T-helper 1 cell (primary cell): ENCODE results near the gene TNRC6B.
"Not testable (repeated sequence)": the region's sequence is repeated elsewhere in the genome, so short reads cannot be mapped to it uniquely, and the experiment has no call there.

ENCODE experiments used
- DNase-seq, 5 donors: peaks; one replicate each; pipeline ENCODE4 v3.0.0-alpha.2; 2012 to 2020
- total RNA-seq, 4 donors: gene quantifications; one replicate each; lab custom pipeline; 2026; lab: John Stamatoyannopoulos, UW

Gene TNRC6B, protein sequence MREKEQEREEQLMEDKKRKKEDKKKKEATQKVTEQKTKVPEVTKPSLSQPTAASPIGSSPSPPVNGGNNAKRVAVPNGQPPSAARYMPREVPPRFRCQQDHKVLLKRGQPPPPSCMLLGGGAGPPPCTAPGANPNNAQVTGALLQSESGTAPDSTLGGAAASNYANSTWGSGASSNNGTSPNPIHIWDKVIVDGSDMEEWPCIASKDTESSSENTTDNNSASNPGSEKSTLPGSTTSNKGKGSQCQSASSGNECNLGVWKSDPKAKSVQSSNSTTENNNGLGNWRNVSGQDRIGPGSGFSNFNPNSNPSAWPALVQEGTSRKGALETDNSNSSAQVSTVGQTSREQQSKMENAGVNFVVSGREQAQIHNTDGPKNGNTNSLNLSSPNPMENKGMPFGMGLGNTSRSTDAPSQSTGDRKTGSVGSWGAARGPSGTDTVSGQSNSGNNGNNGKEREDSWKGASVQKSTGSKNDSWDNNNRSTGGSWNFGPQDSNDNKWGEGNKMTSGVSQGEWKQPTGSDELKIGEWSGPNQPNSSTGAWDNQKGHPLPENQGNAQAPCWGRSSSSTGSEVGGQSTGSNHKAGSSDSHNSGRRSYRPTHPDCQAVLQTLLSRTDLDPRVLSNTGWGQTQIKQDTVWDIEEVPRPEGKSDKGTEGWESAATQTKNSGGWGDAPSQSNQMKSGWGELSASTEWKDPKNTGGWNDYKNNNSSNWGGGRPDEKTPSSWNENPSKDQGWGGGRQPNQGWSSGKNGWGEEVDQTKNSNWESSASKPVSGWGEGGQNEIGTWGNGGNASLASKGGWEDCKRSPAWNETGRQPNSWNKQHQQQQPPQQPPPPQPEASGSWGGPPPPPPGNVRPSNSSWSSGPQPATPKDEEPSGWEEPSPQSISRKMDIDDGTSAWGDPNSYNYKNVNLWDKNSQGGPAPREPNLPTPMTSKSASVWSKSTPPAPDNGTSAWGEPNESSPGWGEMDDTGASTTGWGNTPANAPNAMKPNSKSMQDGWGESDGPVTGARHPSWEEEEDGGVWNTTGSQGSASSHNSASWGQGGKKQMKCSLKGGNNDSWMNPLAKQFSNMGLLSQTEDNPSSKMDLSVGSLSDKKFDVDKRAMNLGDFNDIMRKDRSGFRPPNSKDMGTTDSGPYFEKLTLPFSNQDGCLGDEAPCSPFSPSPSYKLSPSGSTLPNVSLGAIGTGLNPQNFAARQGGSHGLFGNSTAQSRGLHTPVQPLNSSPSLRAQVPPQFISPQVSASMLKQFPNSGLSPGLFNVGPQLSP (N-terminal part only)
- total RNA-seq, result 332 to 508 (median 384) reads per million in 4 donors

GRCh38 chr22:40177738-40178416 is at the start of gene TNRC6B:
Gene TNRC6B, plus strand, starts transcription at chr22:40177925. Its CDS starts 211 bp downstream, at chr22:40178136.
- peak; percentile 35 to 96 (median 67) for DNase-seq

GRCh38 chr22:40128989-40129388 is 48.7 kb upstream of the TNRC6B start:
- peak in 1 of 5 donors; percentile 84 for DNase-seq

DNA sequence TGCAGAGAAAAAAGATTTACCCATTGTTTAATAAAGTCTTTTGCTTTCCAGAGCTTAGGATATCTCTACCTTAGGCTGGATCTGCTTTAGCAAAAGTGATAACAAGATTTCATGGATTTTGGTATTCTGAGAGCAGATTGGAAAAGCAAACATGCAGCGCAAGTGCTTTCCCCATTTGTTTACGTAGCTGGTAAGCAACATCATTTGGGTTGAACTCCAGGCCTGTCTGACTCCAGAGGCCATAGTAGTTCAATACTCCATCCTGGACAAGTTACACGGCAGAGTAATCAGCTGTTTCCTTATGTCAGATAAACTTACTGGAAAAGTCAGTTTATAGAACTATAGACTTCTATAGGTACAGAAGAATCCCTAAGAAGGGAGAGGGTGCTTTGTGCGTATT is 40.6 kb upstream of the TNRC6B start:
- no peak for DNase-seq

DNA sequence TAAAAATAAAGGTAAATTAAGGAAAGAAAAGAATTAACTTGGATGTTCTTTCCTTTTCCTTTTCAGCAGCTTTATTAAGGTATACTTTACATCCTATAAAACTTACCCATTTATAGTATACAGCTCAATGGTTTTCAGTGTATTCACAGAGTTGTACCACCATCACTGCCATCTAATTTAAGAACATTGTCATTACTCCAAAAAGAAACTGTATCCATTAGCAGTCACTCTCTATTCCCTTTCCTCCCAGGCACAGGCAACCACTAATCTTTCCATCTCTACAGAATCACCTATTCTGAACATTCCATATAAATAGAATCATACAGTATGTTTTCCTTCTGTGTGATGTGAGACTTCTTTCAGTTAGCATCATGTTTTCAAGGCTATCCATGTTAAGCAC is 38.9 kb upstream of the TNRC6B start:
- DNase-seq, result no peak

DNA sequence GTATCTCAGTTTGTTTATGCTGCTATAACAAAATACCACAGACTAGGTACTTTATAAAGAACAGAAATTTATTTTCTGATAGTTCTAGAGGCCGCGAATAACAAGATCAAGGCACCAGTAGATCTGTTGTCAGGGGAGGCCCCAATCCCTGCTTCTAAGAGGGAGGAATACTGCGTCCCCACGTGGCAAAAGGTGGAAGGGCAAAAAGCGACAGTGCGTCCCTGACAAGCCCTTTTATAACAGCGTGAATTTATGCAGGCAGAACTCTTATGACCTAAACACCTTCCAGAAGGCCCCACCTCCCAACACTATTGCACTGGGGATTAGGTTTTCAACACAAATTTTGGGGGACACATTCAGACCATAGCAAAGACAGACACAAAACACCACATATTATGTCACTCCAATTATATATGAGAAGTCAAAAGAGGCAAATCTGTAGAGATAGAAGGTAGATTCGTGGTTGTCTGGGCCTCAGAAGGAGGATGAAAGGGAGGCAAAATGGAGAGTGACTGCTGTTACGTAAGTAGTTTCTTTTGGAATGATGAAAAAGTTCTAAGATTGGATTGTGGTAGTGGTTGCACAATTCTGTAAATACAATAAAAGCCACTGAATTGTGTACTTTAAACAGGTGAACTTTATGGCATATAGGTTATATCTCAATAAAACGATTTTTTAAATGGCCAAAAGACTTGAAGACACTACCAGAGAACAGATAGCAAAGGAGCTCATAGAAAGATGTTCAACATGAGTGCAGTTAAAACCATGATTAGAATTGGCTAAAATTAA is 30.1 kb upstream of the TNRC6B start:
- no peak for DNase-seq

DNA sequence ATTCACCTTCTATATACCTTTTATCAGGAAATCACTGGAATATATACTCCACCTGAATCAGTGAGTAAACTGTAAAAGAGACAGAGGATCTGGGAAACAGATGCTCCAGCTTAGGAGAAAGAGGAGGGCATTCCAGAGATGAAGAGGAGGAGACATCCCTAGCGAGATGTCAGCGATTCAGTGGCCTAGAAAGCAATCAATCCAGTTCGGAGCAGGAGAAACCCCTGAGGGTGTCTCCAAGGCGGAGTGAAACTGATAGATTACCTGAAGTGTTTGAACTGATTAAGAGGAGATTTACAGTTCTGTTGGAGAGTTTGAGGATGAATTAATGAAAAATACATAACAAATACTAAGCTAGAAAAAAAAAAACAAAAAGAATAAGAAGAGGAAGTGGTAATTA is 24.5 kb upstream of the TNRC6B start:
- DNase-seq, result no peak

GRCh38 chr22:40153705-40154104 is 24.0 kb upstream of the TNRC6B start:
- no peak for DNase-seq

DNA sequence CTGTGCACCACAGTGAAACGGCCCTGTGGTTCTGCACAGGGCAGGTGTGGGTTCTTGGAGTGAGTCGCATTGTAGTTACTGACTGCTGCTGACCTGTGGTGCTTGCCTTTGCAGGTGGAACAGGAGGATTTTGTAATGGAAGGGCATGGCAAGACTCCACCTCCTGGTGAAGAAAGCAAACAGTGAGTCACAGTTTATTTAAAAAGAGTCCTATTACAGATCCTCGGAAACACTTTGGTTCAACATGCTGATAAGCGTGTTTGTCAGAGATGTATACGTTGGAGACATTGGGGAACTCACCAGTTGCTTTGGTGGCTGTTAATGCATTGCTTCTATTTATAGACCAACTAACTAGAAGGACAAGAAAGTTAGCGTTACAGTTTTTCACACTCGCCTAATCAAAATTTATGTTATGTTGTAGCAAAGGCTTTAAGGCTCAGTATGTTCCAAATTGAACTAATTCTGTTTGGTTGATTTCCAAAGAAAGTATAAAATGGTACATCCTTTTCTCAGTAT is 21.7 kb upstream of the TNRC6B start:
- DNase-seq, result peak in 1 of 5 donors; percentile 16

DNA sequence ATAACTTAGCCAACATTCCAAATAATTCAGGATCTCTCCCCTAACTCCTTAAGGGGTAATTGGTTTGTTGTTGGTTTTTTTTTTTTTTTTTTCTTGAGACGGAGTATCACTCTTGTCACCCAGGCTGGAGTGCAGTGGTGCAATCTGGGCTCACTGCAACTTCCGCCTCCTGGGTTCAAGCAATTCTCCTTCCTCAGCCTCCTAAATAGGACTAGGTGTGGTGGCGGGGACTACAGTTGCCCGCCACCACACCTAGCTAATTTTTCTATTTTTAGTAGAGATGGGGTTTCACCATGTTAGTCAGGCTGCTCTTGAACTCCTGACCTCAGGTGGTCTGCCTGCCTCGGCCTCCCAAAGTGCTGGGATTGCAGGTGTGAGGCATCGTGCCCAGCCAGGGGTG is 21.0 kb upstream of the TNRC6B start:
- not testable (repeated sequence) for DNase-seq

GRCh38 chr22:40157330-40157945 is 20.3 kb upstream of the TNRC6B start:
- DNase-seq, result no peak

DNA sequence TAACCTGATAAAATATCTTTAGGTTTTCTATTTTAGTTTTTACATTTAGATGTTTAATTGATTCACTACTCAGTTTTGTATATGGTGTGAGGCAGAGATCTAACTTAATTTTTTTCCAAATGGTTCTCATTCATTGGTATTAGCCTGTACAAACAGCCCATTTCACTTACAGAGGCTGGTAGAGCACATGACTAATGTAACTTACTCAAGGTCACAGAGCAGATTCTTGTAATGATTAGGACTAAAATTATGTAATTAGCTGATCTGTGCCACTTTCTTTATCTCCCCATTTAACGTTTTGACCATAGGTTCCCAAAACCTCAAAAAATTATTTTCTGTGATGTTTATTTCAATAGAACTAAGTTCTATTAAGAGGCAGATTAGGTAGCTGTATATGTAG is 16.5 kb upstream of the TNRC6B start:
- no peak for DNase-seq

DNA sequence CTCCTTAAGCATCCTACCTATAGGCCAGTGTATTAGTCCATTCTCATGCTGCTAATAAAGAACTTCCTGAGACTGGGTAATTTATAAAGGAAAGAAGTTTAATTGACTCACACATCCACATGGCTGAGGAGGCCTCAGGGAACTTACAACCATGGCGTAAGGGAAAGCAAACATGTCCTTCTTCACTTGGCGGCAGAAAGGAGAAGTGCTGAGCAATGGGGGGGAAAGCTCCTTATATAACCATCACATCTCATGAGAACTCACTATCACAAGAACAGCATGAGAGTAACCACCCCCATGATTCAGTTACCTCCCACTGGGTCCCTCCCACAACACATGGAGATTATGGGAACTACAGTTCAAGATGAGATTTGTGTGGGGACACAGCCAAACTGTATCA is 12.2 kb upstream of the TNRC6B start:
- not testable (repeated sequence) for DNase-seq

GRCh38 chr22:40175611-40176244 is 2.0 kb upstream of the TNRC6B start:
- DNase-seq, result no peak

DNA sequence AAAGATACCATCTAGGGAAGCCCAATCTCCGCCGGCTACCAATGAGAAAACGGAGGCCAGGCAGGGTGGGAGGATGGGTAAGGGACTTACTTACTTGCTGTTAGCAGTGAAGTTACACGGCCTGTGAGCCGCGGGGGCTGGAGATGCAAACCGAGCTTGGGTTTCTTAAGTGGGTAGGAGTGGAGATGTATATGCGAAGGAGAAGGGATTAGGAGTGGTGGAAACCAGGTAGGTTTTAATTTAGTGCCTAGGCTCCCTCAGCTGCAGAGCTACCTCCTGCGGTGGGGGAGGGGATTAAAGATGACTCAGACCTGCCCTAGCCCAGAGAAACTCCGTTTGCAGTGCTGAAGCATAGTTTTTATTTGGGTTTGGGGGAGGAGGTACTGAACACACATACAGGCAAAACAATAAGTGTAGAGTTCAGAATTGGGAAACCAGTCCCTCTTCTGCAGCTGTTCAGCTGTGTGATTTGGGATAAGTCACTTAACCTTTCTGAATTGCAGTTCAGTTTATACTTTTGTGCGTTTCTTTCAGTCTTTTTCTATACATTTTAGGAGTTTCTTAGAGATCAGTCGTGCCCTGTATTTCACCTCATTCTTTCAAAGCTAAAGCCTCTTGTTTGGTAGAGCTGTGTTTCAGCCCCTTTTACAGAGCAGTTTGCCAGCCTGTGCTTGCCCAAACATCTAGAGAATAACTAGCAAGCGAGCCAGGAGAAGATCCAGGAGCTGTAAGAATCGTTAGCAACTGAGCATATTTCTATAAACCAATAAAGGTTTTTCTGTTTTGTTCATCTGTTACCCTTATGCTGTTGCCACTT is 596 bp upstream of the TNRC6B start:
- peak; percentile 34 to 85 (median 55) for DNase-seq

DNA sequence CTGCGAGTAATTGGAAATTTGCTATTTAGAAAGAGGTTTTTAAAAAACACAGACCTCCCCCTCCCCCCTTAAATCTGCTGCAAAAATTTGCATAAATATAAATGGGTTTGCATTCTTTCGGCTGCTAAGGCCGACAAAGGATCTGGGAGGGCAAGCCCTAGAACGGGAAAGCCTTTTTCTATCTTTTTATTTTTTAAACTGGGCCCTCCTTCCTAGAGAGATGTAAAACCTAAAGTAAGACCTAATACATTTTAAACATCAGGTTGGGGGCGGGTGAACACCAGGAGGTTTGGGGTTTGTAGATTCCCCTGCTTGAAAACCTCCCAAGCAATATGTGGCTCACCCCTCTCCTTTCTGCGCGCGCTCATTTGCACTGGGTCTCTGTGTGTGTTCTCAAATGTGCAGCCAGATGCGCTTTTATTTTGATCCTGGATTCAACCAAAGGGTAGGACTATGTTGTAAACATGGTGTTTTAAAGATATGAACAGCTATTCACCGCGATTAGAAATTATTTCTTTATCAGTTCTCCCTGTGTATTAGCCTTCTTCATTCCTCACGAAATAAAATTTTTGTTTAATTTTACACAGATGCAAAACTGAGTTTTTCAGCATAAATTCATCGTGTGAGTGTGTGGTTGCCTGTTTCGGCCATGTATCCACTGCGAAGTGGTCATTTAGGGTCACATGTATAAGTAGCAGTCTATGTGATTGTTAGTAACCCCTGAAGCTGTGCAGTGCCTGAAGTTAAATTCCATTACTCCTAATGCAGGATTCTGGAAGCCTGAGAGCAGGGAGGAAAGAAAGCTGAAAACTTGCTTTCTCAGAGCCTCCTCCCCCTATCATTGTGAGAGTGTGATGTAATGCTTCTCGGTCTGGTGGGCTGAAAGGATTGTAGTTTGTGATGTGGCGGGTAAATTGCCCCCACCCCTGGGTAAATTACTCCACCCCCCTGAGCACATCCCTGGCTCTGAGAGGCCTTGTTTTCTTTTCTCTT is 988 bp downstream of the TNRC6B start:
- peak in 3 of 5 donors; percentile 10 to 52 (median 29) for DNase-seq

- DNase-seq, result no peak
Measured at GRCh38 chr22:40179526-40179925, 1.8 kb downstream of the TNRC6B start.

DNA sequence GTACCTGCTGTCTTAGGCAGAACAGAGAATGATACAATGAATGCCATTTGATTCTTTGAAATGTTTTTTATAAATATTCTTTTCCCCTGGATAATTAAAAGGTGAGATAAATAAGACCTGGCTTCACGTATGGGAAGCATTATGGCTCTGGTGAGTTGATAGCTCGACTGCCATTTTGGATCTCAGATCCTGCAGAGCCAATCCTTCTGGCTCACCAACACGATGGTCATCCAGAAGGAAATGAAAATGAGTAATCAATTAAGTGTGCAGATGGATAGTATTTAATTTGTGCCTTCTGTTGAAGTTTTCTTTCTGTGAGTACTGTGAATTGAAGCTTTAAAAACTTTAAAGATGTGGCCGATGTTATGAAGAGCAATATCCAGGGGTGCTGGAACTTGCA is 2.7 kb downstream of the TNRC6B start:
- DNase-seq, result no peak

DNA sequence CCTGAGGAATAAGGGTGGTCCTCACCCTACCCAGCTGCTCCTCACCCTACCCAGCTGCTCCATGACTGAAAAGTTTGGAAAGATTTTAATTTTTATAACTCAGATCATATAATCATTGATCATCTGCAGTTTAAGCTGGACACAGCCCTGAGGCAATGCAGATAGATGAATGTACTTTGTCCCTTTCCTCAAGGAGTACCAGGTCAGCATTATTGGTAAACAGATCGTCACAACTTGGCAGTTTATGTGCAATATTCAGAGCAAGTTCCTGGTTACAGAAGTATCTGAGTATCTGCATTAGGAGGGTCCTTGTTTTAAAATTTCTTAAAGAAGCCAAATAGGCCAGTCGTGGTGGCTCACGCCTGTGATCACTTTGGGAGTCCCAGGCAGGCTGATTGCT is 3.6 kb downstream of the TNRC6B start:
- no peak for DNase-seq
